Omental fat pad (tissue), 4 donors: ENCODE measurements around the gene TTLL11. TPM values are rescaled to one million over a fixed set of nuclear protein-coding genes. Genes with fewer than 3 reads are reported as not detected.

Experiments used
- ATAC-seq: fragments of 150-250 bp; one replicate; pipeline ENCODE4 v1.9.1; 2016; ENCODE audit warnings: mild to moderate bottlenecking, moderate library complexity; ENCODE audit not compliant: low FRiP score
- DNase-seq: peaks from one replicate; pipeline ENCODE4 v3.0.0-alpha.2; 2019; ENCODE audit warnings: low spot score
- total RNA-seq, 4 donors: library from RNA; depleted of rRNA; stranded (reverse); fragments of >200 nt; gene quantifications; one replicate each; pipeline ENCODE4 v1.1.0, GENCODE V29; 2016
- TF ChIP-seq, protein P1 (sequence below), 3 donors: fragments of 450-650 bp; IDR thresholded peaks; one replicate each; pipeline ENCODE4 v1.5.1; 2016 to 2017; ENCODE audit warnings: antibody characterized with exemption in 3 of 3, mild to moderate bottlenecking in 3 of 3, moderate library complexity in 2 of 3

TTLL11 gene
- total RNA-seq, 4 donors from 2014 or later = 7.0 to 16.0 (median 10.2) TPM

DNA sequence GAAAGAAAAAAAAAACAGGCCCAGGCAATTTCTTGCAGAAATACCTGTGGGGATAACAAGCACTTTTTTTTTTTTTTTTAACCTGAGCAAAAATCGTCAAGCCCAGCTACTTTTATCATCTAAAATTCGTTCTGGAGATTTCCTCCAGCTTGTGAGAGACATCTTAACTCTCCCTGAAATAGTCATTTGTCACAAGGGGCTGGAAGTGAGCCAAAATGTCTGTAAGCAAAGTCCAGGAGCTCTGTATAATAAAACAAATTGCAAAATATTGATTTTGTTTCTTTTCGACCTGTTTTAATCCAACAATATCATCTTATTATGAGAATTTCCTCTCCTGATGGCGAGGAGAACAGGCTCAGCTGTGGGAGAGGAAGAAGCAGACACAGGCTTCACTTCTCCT, 168.4 kb downstream of the TTLL11 start:
- DNase-seq = no peak
- TF ChIP-seq, protein P1, sequence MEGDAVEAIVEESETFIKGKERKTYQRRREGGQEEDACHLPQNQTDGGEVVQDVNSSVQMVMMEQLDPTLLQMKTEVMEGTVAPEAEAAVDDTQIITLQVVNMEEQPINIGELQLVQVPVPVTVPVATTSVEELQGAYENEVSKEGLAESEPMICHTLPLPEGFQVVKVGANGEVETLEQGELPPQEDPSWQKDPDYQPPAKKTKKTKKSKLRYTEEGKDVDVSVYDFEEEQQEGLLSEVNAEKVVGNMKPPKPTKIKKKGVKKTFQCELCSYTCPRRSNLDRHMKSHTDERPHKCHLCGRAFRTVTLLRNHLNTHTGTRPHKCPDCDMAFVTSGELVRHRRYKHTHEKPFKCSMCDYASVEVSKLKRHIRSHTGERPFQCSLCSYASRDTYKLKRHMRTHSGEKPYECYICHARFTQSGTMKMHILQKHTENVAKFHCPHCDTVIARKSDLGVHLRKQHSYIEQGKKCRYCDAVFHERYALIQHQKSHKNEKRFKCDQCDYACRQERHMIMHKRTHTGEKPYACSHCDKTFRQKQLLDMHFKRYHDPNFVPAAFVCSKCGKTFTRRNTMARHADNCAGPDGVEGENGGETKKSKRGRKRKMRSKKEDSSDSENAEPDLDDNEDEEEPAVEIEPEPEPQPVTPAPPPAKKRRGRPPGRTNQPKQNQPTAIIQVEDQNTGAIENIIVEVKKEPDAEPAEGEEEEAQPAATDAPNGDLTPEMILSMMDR (IDR thresholded peaks at IDR 0.05) = no peak
- no peak for ATAC-seq

DNA sequence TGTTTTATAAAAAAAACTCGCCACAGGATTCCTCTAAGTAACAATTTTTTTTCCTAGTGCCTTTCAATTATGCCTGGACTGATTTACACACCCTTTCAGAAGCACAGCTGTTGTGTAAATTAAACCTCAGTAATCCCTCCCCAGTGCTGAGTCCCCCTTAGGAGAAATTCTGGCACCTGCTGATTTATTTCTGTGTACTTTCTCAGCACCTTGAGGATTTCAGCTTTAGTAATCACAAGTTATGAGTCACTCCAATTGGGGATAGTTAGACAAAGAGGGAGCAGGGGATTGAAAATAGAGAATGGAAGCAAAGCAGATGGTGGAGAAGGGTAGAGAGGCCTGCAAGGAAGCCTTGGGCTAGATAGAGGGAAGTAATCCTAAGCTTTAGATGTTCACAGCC, 171.7 kb downstream of the TTLL11 start:
- TF ChIP-seq, protein P1 (IDR thresholded peaks at IDR 0.05) = no peak
- DNase-seq (no peak), ATAC-seq (no peak)

DNA sequence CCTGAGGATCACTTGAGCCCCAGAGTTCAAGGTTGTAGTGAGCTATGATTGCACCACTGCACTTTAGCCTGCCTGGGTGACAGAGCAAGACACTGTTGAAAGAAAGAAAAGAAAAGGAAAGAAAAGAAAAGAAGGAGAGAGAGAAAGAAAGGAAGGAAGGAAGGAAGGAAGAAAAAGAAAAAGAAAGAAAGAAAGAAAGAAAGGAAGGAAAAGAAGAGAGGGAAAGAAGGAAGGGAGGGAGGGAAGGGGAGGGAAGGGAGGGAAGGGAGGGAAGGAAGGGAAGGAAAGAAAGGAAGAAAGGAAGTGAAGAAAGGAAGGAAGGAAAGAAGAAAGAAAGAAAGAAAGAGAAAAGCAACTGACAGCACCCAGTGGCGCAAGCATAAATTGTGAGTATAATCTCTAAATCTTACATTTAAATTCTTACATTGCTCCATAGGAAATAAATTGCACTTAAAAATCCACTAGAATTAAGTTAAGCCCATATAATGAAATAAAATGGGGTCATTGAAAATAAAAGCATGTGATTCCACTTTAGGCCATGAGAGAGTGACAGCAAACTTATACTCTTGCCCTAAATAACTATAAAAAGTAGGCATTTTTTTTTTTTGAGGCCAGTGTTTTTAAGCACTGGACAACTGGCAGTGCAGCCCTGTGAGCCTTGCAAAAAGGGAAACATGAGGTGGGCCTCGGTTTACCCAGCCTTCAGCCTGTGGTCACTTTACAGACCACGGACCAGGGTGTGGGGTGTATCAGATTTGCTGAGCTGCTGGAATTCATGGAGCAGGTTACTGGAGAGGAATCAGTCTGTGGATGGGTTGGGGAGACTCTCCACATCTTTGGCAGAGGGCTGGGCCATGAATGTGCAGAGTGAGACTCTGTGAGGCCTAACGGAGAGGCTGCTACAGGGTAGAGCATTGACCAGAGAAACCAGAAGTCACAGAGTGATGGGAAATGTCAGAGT, 175.5 kb downstream of the TTLL11 start:
- TF ChIP-seq, protein P1 (IDR thresholded peaks at IDR 0.05) = no peak
- no peak for ATAC-seq
- DNase-seq = no peak

DNA sequence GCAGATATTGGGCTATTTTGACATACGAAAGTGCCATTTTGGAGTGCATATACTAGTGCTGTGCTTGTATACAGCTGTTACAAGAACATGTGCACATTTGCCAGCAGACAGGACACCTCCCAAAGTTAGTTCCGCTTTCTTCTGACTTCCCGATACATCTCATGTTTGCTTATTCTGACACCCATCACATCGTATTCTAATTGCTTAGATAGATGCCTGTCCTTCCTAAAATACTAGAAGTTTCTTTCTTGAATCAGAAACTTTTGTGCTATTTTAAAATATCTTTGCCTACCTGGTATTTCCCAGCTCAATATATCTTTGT, 177.8 kb downstream of the TTLL11 start:
- no peak for DNase-seq
- no peak for ATAC-seq
- TF ChIP-seq, protein P1 (IDR thresholded peaks at IDR 0.05) = no peak

DNA sequence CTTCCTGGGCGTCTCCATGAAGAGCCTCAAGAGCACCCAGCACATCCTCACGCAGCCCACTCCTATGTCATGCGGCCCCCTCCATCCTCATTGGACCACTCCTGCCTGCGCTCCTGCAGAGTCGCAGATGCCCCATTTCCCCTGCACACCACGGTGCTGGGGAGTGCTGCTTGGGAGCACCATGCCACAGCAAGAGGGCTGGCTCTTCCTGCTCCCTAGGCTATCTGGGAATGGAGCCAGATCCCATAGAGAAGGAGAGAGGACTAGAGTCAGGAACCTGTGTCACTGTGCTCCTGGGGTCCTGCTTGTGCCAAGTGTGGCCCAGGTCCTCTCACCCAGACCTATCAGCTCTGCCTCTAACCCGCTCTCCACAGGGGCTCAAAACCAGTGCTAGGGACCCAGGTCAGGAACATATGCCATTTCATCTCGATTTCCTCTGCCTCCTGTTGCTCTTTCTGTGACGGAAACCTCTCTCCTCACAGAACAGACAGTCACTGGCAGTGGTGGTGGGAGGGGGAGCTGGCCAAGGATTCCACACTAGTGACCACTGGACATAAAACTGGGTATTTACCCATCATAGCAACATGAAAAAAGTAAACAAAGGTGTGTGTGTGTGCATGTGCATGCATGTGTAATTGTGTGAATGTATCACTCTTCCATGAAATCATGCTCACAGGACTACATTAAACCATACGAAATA, 178.4 kb downstream of the TTLL11 start:
- DNase-seq (no peak), ATAC-seq (no peak)
- TF ChIP-seq, protein P1 (IDR thresholded peaks at IDR 0.05) = no peak

DNA sequence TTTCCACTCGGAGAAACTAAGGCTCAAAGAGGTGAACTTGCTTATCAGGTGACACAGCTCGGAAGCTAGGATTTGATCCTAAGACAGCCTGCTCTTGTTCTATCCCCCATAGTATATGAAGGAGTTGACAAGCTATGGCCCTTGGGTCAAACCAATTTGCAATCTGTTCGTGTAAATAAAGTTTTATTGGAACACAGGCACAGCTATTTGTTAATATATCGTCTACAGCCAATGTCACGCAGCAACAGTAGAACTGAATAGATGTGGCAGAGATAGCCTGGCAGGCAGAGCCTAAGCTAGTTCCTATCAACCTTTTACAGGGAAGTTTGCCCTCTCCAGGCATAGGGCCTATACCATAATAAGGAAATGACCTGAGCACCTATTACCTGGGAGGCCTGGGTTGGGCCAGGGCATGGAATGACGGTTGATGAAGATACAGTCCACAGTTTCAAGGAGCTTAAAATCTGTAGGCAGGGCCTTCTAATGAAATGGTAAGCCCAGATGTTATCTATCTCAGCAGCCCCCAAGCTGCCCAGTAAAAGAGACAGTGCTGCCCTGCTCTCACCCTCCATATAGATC, 179.0 kb downstream of the TTLL11 start:
- ATAC-seq (no peak), DNase-seq (no peak)
- TF ChIP-seq, protein P1 (IDR thresholded peaks at IDR 0.05) = no peak
